Measurements from ENCODE around the gene NATD1.

GRCh38 chr17:21271454-21272183 lies 18.4 kb upstream of the NATD1 start:
- TF ChIP-seq CTCF (IDR thresholded peaks at IDR 0.05) = no peak
- no peak for TF ChIP-seq PBX3 (IDR thresholded peaks at IDR 0.05)
- no peak for TF ChIP-seq ZBTB33 (IDR thresholded peaks at IDR 0.05; ENCODE audit: borderline replicate concordance, low read depth)
- TF ChIP-seq POLR2AphosphoS5 (IDR thresholded peaks at IDR 0.05; ENCODE audit: low read depth, low read length) = no peak
- no peak for TF ChIP-seq USF2 (IDR thresholded peaks at IDR 0.05; ENCODE audit: borderline replicate concordance, low read depth, low read length)
- no peak for TF ChIP-seq EP300 (IDR thresholded peaks at IDR 0.05; ENCODE audit: borderline replicate concordance in 1 of 2, low read depth in 1 of 2, low read length in 1 of 2)
- TF ChIP-seq RAD21 (IDR thresholded peaks at IDR 0.05; ENCODE audit: low read length) = no peak
- no peak for TF ChIP-seq EZH2phosphoT487 (IDR thresholded peaks at IDR 0.05; ENCODE audit: borderline replicate concordance, low read depth)
- TF ChIP-seq FOSL2 (IDR thresholded peaks at IDR 0.05; ENCODE audit: borderline replicate concordance, low read depth) = no peak
- no peak for TF ChIP-seq RXRA (IDR thresholded peaks at IDR 0.05; ENCODE audit: borderline replicate concordance, low read depth)
- TF ChIP-seq GATA2 (CRISPR knock-in tag; IDR thresholded peaks at IDR 0.05) = no peak
- no peak for TF ChIP-seq REST (IDR thresholded peaks at IDR 0.05; ENCODE audit: low read depth, low read length)
- no peak for TF ChIP-seq YY1 (IDR thresholded peaks at IDR 0.05; ENCODE audit: low read depth)
- TF ChIP-seq RCOR1 (IDR thresholded peaks at IDR 0.05; ENCODE audit: low read length) = no peak

All from SK-N-SH (cell line).